Stimulated activated CD4-positive, alpha-beta T cell treated with anti-CD3 and anti-CD28 coated beads, Interleukin-12 subunit alpha, Interleukin-12 subunit beta, amount 100 ng/mL, for 24 hours (primary cell): ENCODE results near the gene AIMP1.
"Not testable (repeated sequence)": the region's sequence is repeated elsewhere in the genome, so short reads cannot be mapped to it uniquely, and the experiment has no call there.

Experiments used
- DNase-seq, 2 experiments: peaks; one replicate each; pipeline ENCODE4 v3.0.0-alpha.2; 2020; ENCODE audit warnings: low read depth in 2 of 2

AIMP1 gene

DNA sequence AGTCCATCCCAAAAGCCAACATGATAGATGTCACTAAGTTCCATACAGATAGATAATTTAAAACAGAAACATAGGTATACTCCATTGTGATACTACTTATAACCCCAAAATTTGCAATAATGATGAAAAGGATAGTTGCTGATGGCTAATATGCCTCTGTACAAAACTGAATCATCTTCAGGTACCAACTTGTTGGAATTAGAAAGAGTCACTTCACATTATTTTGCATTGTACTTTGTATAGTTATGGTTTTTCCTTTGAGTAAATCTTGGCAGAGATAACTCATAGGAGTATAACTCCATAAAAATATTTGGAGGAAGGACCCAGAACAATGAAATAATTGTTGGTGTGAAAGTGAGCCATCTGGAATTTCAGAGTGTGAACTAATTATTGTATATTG is 34.7 kb downstream of the AIMP1 start:
- DNase-seq, result no peak

- no peak for DNase-seq
Measured at GRCh38 chr4:106353786-106354185, 37.4 kb downstream of the AIMP1 start.

- no peak for DNase-seq
Measured at GRCh38 chr4:106355193-106355592, 38.8 kb downstream of the AIMP1 start.

DNA sequence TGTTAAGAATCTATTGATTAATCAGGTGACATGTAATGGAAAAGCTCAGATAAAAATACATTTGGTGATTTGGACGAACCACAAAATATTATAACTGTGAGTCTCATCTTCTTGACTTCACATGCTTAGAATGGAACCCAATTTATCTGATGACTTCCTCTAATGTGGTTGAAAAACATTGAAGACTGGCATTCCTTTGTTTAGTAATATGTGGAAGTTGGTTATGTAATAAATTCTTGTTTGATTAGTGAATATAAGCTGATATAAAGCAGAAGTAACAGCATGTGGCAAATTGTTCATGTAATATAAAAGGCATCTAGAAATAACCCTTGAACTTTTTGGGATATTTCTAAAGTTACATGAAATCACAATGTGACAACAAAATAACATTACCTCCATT is 42.5 kb downstream of the AIMP1 start:
- no peak for DNase-seq

- no peak for DNase-seq
Measured at GRCh38 chr4:106362086-106362825, 45.9 kb downstream of the AIMP1 start.

GRCh38 chr4:106364282-106364681 is 47.9 kb downstream of the AIMP1 start:
- DNase-seq, result no peak

DNA sequence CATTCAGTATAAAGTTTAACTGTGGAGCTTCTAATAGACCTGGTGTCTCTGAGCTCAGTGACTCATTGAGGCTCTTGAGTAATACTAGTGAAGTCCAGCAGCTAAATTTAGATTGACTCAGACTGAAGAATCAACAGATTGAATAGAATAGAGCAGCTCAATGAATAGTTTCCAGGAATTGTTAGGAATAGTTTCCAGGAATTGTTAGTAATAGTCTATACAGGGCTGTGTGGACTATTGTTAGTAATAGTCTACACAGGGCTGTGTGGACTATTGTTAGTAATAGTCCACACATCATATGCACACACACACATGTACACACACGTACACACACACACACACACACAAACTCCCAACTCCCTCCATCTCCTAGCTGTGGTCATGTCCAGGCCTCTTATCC is 49.3 kb downstream of the AIMP1 start:
- DNase-seq, result no peak

DNA sequence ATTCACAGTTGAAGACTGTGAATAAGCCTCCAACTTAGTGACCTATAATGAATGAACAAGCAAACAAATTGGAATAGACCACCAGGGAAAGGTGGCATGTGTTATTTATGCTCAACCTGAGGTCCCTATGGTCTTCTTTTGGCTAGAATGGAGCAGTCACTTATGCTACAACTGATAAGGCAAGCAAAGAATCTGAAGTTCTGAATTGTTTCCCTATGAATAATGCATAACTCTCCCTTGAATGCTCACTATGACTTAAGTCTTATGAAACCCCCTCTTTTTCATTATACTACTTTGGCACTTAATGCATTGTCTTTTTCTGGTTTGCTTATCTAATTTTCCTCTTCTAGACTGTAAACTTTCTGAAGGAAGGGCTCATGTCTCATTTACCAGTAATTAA is 49.7 kb downstream of the AIMP1 start:
- no peak for DNase-seq

DNA sequence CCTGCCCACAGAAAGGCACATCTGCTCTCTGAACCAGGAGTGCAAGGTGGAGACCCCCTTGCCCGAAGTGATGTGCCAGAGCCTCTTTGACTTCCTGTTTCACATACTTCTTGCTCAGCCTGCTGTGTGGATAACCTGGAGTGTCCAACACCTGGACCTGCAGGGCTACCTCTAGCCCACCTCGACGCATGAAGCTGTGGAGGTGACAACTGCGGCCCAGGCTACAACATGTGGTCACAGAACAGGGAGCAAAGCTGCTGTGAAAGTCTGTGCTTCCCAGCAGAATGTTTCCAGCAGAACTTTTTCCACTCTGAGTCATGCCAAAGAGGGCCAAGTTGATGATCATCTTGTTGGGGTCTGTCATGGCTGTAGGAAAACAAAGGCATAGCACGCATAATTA is 50.7 kb downstream of the AIMP1 start:
- no peak for DNase-seq

DNA sequence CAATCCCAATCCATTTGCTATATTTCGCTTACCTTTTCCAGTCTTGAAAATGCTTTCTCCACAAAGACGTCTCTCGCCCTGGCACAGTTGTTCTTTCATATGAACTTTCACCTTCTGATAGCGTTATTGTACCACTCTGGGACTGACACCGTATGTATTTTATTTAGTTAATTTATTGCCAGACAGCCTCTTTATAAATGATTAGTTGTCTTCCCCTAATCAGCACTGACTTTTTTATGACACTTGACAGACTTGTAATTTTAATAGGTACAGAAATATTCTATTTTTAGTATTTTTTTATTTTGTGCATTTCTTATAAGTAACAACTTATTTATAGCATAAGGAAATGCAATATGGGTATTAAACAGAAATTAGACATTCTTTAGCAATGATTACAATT is 52.3 kb downstream of the AIMP1 start, which contains the start of gene GIMD1:
GIMD1 (minus strand) TSS at position 101 of the 400 bp plus-strand sequence. CDS start 1,343 bp downstream, outside the sequence.
- DNase-seq, result no peak

DNA sequence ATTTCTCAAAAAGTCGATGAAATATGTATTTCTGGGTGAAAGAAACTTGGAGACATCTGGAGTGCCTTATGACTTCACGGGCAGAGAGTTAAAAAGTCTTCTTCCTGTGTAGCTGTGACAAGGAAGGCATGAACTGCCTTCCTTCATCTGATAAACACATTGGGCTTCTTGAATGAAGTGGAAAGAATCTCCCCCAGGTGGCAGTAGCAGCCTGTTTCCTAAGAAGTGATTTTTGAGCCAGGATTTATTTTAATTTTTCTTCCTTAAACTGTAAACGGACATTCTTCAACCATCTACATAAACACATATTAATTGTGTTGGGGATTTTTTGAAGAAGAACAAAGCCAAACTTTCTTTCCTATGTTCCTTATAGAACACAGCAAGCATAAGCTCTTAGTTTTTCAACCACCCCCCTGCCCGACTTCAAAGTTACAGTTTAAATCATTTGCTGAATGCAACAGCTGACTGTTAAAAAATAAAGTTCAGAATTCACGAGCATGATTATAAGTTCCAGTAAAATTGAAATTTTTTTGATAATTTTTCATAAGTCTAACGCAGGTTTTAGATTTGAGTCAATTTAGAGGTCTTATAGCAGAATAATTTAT is 53.2 kb downstream of the AIMP1 start:
- no peak for DNase-seq

DNA sequence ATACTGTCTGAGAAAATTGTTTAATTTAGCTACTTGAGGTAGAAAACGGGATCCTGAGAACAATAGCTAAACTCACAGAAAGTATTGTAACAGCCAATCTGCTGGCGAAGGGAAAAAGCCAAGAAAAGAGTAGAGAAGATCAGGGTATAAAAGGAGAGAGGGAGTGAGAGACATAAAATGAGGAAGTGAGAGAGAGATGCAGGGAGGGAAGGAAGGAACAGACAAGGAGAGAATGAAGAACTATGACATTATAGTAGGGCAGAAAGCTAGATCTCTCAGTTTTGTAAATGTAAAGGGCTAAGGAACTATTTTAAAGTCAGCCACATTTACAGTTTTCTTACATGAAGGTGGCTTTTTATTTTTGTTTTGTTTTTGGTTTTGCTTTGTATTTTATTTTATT is 53.9 kb downstream of the AIMP1 start:
- DNase-seq, result no peak

GRCh38 chr4:106371161-106371560 is 54.8 kb downstream of the AIMP1 start:
- no peak for DNase-seq

- no peak for DNase-seq
Measured at GRCh38 chr4:106373026-106373425, 56.7 kb downstream of the AIMP1 start.

DNA sequence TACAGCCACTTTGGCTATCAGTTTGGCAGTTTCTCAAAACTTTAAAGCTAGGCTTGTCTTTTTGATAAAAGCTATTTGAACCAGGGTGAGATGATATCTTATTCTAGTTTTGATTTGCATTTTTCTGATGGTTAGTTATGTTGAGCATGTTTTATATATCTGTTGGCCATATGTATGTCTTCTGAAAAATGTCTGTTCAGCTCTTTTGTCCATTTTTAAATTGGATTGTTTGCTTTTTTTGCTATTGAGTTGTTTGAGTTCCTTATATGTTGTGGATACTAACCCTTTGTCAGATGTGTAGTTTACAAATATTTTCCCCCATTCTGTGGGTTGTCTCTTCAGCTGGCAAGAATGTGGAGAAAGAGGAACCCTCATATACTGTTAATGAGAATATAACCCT is 63.8 kb downstream of the AIMP1 start:
- no peak for DNase-seq

DNA sequence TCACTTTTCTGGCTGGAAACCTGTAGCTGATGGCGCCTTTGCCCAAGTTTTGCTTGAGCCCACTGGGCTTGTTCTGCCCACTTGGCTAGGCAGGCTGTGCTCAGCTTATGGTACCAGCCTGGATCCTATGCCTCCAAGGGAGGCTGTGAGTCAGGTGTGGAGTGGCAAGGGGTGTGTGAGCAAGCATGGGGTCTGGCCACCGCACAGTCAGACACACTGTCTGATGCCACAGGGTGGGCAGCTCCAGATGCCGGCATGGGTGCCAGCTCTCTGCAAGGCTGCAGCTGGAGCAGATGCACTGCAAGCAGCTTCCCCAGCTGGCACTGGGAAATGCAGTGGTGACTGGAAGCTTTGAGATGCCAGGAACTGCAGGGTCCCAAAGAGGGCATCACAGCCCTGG is 68.5 kb downstream of the AIMP1 start:
- no peak for DNase-seq

GRCh38 chr4:106385853-106386393 is 69.6 kb downstream of the AIMP1 start:
- no peak for DNase-seq

DNA sequence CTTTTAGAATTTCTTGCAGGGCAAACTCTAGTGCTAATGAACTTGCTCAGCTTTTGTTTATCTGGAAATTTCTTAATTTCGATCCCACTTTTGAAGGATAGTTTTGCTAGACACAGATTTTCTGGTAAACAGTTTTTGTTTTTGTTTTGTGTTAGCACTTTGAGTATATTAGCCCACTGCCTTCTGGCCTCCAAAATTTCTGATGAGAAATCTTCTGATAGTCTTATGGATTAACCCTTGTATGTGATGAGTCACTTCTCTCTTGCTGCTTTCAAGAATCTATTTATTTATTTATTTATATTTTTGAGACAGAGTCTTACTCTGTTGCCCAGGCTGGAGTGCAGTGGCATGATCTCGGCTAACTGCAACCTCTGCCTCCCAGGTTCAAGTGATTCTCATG is 79.2 kb downstream of the AIMP1 start:
- DNase-seq, result no peak

GRCh38 chr4:106398898-106399297 is 82.5 kb downstream of the AIMP1 start:
- not testable (repeated sequence) for DNase-seq
